Mucosa of gallbladder (tissue), 1 donor: ENCODE measurements around the gene MTMR1. TPM values are rescaled to one million over a fixed set of nuclear protein-coding genes. Genes with fewer than 3 reads are reported as not detected.

Source experiments
- DNase-seq: peaks from one replicate; pipeline ENCODE4 v3.0.0-alpha.2; 2020; ENCODE audit warnings: low spot score
- total RNA-seq: library from RNA; stranded (reverse); gene quantifications from one replicate; pipeline ENCODE4 v1.2.1, GENCODE V29; 2021
- donor health status: DM: no; HTN: no; CAD: no.

The MTMR1 gene
- total RNA-seq, 1 donor from 2014 or later = 16.0 TPM

- DNase-seq = no peak
Measured at GRCh38 chrX:150696866-150697265, 3.7 kb downstream of the MTMR1 start.

GRCh38 chrX:150697641-150698040 lies 4.4 kb downstream of the MTMR1 start:
- DNase-seq = no peak

GRCh38 chrX:150698981-150699380 lies 5.8 kb downstream of the MTMR1 start:
- no peak for DNase-seq

GRCh38 chrX:150700107-150700506 lies 6.9 kb downstream of the MTMR1 start:
- no peak for DNase-seq

GRCh38 chrX:150701377-150701776 lies 8.2 kb downstream of the MTMR1 start:
- no peak for DNase-seq

GRCh38 chrX:150702966-150703694 lies 9.9 kb downstream of the MTMR1 start:
- no peak for DNase-seq

GRCh38 chrX:150703695-150703974 lies 10.4 kb downstream of the MTMR1 start:
- no peak for DNase-seq

GRCh38 chrX:150704030-150704613 lies 10.9 kb downstream of the MTMR1 start:
- no peak for DNase-seq

- DNase-seq = no peak
Measured at GRCh38 chrX:150712619-150713018, 19.4 kb downstream of the MTMR1 start.

GRCh38 chrX:150715184-150715583 lies 22.0 kb downstream of the MTMR1 start:
- no peak for DNase-seq

GRCh38 chrX:150719621-150720020 lies 26.4 kb downstream of the MTMR1 start:
- DNase-seq = no peak

- DNase-seq = no peak
Measured at GRCh38 chrX:150729956-150730355, 36.8 kb downstream of the MTMR1 start.

- no peak for DNase-seq
Measured at GRCh38 chrX:150730719-150731118, 37.5 kb downstream of the MTMR1 start.

- DNase-seq = no peak
Measured at GRCh38 chrX:150731795-150732194, 38.6 kb downstream of the MTMR1 start.

- no peak for DNase-seq
Measured at GRCh38 chrX:150736475-150736874, 43.3 kb downstream of the MTMR1 start.

GRCh38 chrX:150752124-150752523 lies 58.9 kb downstream of the MTMR1 start:
- DNase-seq = no peak

GRCh38 chrX:150753357-150753756 lies 60.2 kb downstream of the MTMR1 start:
- DNase-seq = no peak

GRCh38 chrX:150753968-150754367 lies 60.8 kb downstream of the MTMR1 start:
- no peak for DNase-seq

GRCh38 chrX:150757371-150757770 lies 64.2 kb downstream of the MTMR1 start:
- no peak for DNase-seq

- no peak for DNase-seq
Measured at GRCh38 chrX:150759568-150760416, 66.6 kb downstream of the MTMR1 start.

- no peak for DNase-seq
Measured at GRCh38 chrX:150761176-150761818, 68.1 kb downstream of the MTMR1 start.

- DNase-seq = no peak
Measured at GRCh38 chrX:150761819-150762216, 68.6 kb downstream of the MTMR1 start.
